ENCODE results near the gene PDCD2L. TPM values are rescaled to one million over a fixed set of nuclear protein-coding genes. Genes with fewer than 3 reads are reported as not detected.

PDCD2L gene
- total RNA-seq, 4 donors from 2014 or later, result 7.9 to 15.1 (median 9.1) TPM

DNA sequence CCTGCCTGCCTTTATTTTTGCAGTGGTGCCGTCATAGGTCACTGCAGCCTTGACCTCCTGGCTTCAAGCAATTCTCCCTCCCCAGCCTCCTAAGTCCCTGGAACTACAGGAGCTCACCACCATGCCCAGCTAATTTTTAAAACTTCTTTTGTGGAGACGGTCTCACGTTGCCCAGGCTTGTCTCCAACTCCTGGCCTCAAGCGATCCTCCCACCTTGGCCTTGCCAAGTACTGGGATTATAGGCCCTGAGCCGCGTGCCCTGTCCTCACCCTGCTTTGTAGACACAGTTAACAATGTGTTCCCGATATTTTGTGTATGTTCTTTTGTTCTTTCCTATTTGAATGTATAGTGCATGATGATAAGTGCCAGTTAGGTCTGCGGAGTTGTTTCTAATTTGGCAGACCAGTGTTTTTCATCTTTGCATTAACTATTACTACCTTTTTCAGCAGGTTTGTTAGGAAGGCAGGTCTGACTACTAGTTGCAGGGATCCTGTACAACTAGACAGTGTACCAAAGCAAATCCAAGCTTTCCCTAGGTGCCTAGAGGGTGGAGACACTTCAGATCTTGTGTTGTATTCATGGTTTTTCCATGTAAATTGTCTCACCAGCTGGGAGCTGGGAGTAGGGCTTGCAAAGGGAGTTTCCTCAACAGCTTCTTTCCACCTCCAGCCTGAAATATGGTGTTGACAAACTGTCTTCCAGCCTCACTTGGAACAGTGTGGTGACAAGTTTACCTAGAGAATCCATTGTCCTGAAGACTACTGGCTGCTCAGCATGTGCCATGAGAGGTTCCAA lies 67.9 kb downstream of the PDCD2L start:
- Histone ChIP-seq H3K36me3 (peaks cover under 1 to 58% (median 27%) of the 10 kb centered on the region in 3 donors), H3K9me3 (no peaks in the 10 kb centered on the region), H3K27ac (peak overlapping the region in 2 of 4 donors; percentile 5 to 23), H3K4me1 (peaks cover 8 to 42% (median 33%) of the 10 kb centered on the region in 3 donors), H3K4me3 (no peak overlapping the region), H3K27me3 (no peaks in the 10 kb centered on the region)
- TF ChIP-seq, protein P1, sequence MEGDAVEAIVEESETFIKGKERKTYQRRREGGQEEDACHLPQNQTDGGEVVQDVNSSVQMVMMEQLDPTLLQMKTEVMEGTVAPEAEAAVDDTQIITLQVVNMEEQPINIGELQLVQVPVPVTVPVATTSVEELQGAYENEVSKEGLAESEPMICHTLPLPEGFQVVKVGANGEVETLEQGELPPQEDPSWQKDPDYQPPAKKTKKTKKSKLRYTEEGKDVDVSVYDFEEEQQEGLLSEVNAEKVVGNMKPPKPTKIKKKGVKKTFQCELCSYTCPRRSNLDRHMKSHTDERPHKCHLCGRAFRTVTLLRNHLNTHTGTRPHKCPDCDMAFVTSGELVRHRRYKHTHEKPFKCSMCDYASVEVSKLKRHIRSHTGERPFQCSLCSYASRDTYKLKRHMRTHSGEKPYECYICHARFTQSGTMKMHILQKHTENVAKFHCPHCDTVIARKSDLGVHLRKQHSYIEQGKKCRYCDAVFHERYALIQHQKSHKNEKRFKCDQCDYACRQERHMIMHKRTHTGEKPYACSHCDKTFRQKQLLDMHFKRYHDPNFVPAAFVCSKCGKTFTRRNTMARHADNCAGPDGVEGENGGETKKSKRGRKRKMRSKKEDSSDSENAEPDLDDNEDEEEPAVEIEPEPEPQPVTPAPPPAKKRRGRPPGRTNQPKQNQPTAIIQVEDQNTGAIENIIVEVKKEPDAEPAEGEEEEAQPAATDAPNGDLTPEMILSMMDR (IDR thresholded peaks at IDR 0.05), result no peak
- TF ChIP-seq POLR2A (IDR thresholded peaks at IDR 0.05), result no peak
- intact Hi-C loops (cut with DNase I), result no loop called here
- DNase-seq, result no peak
- WGBS, 2 donors, result 38 to 51% methylated on average over 8 of the region's 8 CpGs

- no peaks in the 10 kb centered on the region for H3K27me3 ChIP-seq
- peak overlapping the region in 2 of 4 donors; percentile 32 to 37 for H3K27ac ChIP-seq
- TF ChIP-seq, protein P1 (IDR thresholded peaks at IDR 0.05), result no peak
- TF ChIP-seq POLR2A (IDR thresholded peaks at IDR 0.05), result no peak
- intact Hi-C loops (cut with DNase I), result no loop called here
- H3K4me3 ChIP-seq, result no peak overlapping the region
- peaks cover 8 to 42% (median 33%) of the 10 kb centered on the region in 3 donors for H3K4me1 ChIP-seq
- H3K36me3 ChIP-seq, result peaks cover 0 to 35% (median 9%) of the 10 kb centered on the region in 3 donors
- no peaks in the 10 kb centered on the region for H3K9me3 ChIP-seq
- no peak for DNase-seq
- whole genome bisulfite sequencing, 2 donors, result 67 to 75% methylated on average over 4 of the region's 4 CpGs
Observed at GRCh38 chr19:34474233-34474989, 70.2 kb downstream of the PDCD2L start.

DNA sequence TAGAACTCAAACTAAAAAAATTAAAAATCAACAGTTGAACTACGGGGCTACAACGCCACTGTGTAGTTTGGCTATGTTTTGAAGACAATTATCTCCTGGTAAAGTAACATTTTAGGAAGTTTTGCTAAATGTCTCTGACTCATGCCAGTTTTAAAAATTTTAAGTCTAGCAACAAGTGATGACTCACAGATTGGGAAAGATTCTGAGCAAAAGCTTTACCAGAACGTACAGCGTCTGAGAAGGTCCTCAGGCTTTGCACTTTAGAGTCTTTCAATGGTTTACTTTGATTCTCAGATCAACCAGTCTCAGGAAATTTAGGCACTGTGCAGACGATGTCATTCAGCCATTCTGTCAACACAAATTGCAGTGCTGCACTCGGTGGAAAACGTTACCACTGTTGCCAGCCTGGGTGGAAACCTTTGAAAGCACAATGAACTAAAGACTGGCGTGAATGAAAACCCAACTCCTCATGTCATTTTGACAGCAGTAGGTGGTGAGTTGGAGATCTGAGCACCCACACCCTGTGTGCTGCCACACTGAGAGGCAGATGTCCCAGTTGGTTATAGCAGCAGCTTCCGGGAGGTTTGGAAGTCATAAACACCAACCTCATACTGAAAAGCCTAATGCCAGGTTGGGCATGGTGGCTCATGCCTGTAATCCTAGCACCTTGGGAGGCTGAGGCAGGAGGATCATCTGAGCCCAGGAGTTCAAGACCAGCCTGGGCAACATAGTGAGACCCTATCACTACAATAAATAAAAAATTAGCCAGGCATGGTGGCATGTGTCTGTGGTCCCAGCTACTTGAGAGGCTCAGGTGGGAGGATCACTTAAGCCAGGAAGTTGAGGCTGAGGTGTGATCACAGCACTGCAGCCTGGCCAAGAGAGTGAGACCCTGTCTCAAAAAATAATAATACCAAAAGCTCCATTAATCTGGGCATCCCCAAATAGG lies 71.1 kb downstream of the PDCD2L start:
- TF ChIP-seq, protein P1 (IDR thresholded peaks at IDR 0.05), result no peak
- no peak for TF ChIP-seq POLR2A (IDR thresholded peaks at IDR 0.05)
- peaks cover 0 to 26% (median under 1%) of the 10 kb centered on the region in 3 donors for H3K36me3 ChIP-seq
- intact Hi-C loops (cut with DNase I), result no loop called here
- H3K4me3 ChIP-seq, result no peak overlapping the region
- no peak for DNase-seq
- H3K27ac ChIP-seq, result peak overlapping the region in 3 of 4 donors; percentile 32 to 79 (median 37)
- WGBS, 2 donors, result 28 to 32% methylated on average over 9 of the region's 9 CpGs
- peaks cover 8 to 42% (median 33%) of the 10 kb centered on the region in 3 donors for H3K4me1 ChIP-seq
- peaks cover 0 to 2% (median 0%) of the 10 kb centered on the region in 4 donors for H3K27me3 ChIP-seq
- H3K9me3 ChIP-seq, result no peaks in the 10 kb centered on the region

Other genes with a start within 250 kb of the PDCD2L start
- gene LSM14A, start 231.9 kb upstream of the PDCD2L start, total RNA-seq, result 100 to 1,000 TPM in 1 of 4 donors, 10 to 100 TPM in 3; 51.5 to 110 (median 62.9) TPM
- gene GARRE1, start 149.8 kb upstream of the PDCD2L start, total RNA-seq, result 10 to 100 TPM in 1 of 4 donors, 1 to 10 TPM in 3; 8.5 to 13.7 (median 9.2) TPM
- gene GPI, start 39.2 kb upstream of the PDCD2L start, total RNA-seq, result 100 to 1,000 TPM in 3 of 4 donors, 10 to 100 TPM in 1; 99.9 to 336 (median 265) TPM
- gene UBA2, start 24.0 kb downstream of the PDCD2L start, total RNA-seq, result 100 to 1,000 TPM in 1 of 4 donors, 10 to 100 TPM in 3; 35.5 to 116 (median 82.1) TPM
- 1 to 10 TPM in 3 of 4 donors, under 1 TPM in 1; 0.49 to 9.3 (median 2.4) TPM for gene WTIP, start 77.4 kb downstream of the PDCD2L start, total RNA-seq